Upper lobe of left lung (tissue), 4 donors: ENCODE data around the gene MTCH1.

Experiments
- EP300 ChIP-seq, 4 donors: sonication (generic); formaldehyde crosslinking; IDR thresholded peaks; one replicate each; pipeline ENCODE4 v1.5.1; 2017; ENCODE audit warnings: antibody characterized with exemption in 4 of 4, control low read depth in 2 of 4
- POLR2A ChIP-seq, 4 donors: fragments of 450-650 bp; IDR thresholded peaks; one replicate each; pipeline ENCODE4 v1.5.1; 2016 to 2017; ENCODE audit warnings: antibody characterized with exemption in 4 of 4, mild to moderate bottlenecking in 2 of 4
- TF ChIP-seq, protein P1 (sequence below), 6 experiments: fragments of 450-650 bp in 4 of 6; fragments of 200-600 bp in 2 of 6; sonication (generic) in 2 of 6; IDR thresholded peaks; one replicate each; pipeline ENCODE4 v1.5.1; 2016 to 2019; ENCODE audit warnings: antibody characterized with exemption in 6 of 6

GRCh38 chr6:36929607-36930006 lies 56.4 kb downstream of the MTCH1 start:
- TF ChIP-seq POLR2A (IDR thresholded peaks at IDR 0.05) = no peak
- no peak for TF ChIP-seq EP300 (IDR thresholded peaks at IDR 0.05)
- TF ChIP-seq, protein P1, sequence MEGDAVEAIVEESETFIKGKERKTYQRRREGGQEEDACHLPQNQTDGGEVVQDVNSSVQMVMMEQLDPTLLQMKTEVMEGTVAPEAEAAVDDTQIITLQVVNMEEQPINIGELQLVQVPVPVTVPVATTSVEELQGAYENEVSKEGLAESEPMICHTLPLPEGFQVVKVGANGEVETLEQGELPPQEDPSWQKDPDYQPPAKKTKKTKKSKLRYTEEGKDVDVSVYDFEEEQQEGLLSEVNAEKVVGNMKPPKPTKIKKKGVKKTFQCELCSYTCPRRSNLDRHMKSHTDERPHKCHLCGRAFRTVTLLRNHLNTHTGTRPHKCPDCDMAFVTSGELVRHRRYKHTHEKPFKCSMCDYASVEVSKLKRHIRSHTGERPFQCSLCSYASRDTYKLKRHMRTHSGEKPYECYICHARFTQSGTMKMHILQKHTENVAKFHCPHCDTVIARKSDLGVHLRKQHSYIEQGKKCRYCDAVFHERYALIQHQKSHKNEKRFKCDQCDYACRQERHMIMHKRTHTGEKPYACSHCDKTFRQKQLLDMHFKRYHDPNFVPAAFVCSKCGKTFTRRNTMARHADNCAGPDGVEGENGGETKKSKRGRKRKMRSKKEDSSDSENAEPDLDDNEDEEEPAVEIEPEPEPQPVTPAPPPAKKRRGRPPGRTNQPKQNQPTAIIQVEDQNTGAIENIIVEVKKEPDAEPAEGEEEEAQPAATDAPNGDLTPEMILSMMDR (IDR thresholded peaks at IDR 0.05) = no peak
